GM23338 (cell line): ENCODE measurements around the gene PTPRN2.

Experiments
- CREB1 ChIP-seq: fragments of 250-450 bp; sonication (Bioruptor Pico); IDR thresholded peaks from 2 replicates; pipeline ENCODE4 v1.5.0; 2020; ENCODE audit warnings: low read depth, mild to moderate bottlenecking, moderate library complexity
- EZH2 ChIP-seq: fragments of 200-600 bp; sonication (generic); IDR thresholded peaks from one replicate; pipeline ENCODE4 v1.8.0; 2017; ENCODE audit warnings: antibody characterized with exemption, mild to moderate bottlenecking, low read depth; ENCODE audit not compliant: unreplicated experiment
- EZH2phosphoT487 ChIP-seq: fragments of 200-600 bp; sonication (generic); IDR thresholded peaks from one replicate; pipeline ENCODE4 v1.8.1; 2018; ENCODE audit warnings: antibody characterized with exemption; ENCODE audit not compliant: unreplicated experiment
- JUNB ChIP-seq: IDR thresholded peaks from one replicate; pipeline ENCODE4 v1.6.1; 2016; ENCODE audit warnings: antibody characterized with exemption; ENCODE audit not compliant: unreplicated experiment
- NANOG ChIP-seq: IDR thresholded peaks from 2 replicates; pipeline ENCODE4 v1.6.1; 2016; ENCODE audit warnings: antibody characterized with exemption, borderline replicate concordance
- POLR2AphosphoS5 ChIP-seq: IDR thresholded peaks from 2 replicates; pipeline ENCODE4 v1.6.1; 2016; ENCODE audit warnings: antibody characterized with exemption, low read depth
- STAT1 ChIP-seq: IDR thresholded peaks from one replicate; pipeline ENCODE4 v1.6.1; 2016; ENCODE audit warnings: antibody characterized with exemption; ENCODE audit not compliant: unreplicated experiment
- ZNF331 ChIP-seq: fragments of 250-450 bp; sonication (Bioruptor Pico); IDR thresholded peaks from 2 replicates; pipeline ENCODE4 v1.5.0; 2020; ENCODE audit warnings: low read depth, mild to moderate bottlenecking, moderate library complexity
- TF ChIP-seq, protein P1 (sequence below), 2 experiments: fragments of 200-600 bp in 1 of 2; sonication (generic) in 1 of 2; conservative IDR thresholded peaks; 2 replicates each; pipeline versions ENCODE4 v1.5.1 to v1.6.1; 2016 to 2017; ENCODE audit warnings: antibody characterized with exemption in 2 of 2, low read depth in 2 of 2, mild to moderate bottlenecking in 2 of 2, moderate library complexity in 1 of 2
- TF ChIP-seq, protein P2 (sequence below): IDR thresholded peaks from 2 replicates; pipeline ENCODE4 v1.6.1; 2016; ENCODE audit warnings: antibody characterized with exemption
- TF ChIP-seq, protein P3 (sequence below): IDR thresholded peaks from one replicate; pipeline ENCODE4 v1.6.1; 2018; ENCODE audit warnings: antibody characterized with exemption; ENCODE audit not compliant: unreplicated experiment
- TF ChIP-seq, protein P4 (sequence below): fragments of 250-450 bp; sonication (Bioruptor Pico); IDR thresholded peaks from 2 replicates; pipeline ENCODE4 v1.5.0; 2020; ENCODE audit warnings: mild to moderate bottlenecking, moderate library complexity

DNA sequence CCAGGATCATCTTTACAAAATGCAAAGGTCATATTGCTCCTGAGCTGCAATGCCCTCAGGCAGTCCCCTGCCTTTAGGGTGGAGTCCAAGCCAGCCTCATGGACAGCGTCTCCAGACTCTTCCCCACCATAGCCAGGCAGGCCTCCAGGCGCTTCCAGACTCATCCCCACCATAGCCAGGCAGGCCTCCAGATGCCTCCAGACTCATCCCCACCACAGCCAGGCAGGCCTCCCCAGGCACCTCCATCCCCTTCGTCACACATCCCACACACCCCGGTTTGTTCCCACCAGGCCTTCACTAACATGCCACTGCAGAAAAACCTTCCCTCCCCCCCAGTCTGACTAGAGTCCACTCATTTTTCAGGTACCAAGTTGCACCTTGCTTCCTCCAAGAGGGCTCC lies 70.1 kb downstream of the PTPRN2 start:
- TF ChIP-seq, protein P1, sequence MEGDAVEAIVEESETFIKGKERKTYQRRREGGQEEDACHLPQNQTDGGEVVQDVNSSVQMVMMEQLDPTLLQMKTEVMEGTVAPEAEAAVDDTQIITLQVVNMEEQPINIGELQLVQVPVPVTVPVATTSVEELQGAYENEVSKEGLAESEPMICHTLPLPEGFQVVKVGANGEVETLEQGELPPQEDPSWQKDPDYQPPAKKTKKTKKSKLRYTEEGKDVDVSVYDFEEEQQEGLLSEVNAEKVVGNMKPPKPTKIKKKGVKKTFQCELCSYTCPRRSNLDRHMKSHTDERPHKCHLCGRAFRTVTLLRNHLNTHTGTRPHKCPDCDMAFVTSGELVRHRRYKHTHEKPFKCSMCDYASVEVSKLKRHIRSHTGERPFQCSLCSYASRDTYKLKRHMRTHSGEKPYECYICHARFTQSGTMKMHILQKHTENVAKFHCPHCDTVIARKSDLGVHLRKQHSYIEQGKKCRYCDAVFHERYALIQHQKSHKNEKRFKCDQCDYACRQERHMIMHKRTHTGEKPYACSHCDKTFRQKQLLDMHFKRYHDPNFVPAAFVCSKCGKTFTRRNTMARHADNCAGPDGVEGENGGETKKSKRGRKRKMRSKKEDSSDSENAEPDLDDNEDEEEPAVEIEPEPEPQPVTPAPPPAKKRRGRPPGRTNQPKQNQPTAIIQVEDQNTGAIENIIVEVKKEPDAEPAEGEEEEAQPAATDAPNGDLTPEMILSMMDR (conservative IDR thresholded peaks at IDR 0.05; ENCODE audit: low read depth in 2 of 2), result no peak
- no peak for TF ChIP-seq POLR2AphosphoS5
- no peak for TF ChIP-seq JUNB
- TF ChIP-seq, protein P2, sequence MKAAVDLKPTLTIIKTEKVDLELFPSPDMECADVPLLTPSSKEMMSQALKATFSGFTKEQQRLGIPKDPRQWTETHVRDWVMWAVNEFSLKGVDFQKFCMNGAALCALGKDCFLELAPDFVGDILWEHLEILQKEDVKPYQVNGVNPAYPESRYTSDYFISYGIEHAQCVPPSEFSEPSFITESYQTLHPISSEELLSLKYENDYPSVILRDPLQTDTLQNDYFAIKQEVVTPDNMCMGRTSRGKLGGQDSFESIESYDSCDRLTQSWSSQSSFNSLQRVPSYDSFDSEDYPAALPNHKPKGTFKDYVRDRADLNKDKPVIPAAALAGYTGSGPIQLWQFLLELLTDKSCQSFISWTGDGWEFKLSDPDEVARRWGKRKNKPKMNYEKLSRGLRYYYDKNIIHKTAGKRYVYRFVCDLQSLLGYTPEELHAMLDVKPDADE, result no peak
- TF ChIP-seq EZH2, result no peak
- no peak for TF ChIP-seq NANOG
- TF ChIP-seq STAT1, result no peak
- no peak for TF ChIP-seq ZNF331 (CRISPR knock-in tag)
- no peak for TF ChIP-seq EZH2phosphoT487
- no peak for TF ChIP-seq CREB1 (CRISPR knock-in tag)
- TF ChIP-seq, protein P3, sequence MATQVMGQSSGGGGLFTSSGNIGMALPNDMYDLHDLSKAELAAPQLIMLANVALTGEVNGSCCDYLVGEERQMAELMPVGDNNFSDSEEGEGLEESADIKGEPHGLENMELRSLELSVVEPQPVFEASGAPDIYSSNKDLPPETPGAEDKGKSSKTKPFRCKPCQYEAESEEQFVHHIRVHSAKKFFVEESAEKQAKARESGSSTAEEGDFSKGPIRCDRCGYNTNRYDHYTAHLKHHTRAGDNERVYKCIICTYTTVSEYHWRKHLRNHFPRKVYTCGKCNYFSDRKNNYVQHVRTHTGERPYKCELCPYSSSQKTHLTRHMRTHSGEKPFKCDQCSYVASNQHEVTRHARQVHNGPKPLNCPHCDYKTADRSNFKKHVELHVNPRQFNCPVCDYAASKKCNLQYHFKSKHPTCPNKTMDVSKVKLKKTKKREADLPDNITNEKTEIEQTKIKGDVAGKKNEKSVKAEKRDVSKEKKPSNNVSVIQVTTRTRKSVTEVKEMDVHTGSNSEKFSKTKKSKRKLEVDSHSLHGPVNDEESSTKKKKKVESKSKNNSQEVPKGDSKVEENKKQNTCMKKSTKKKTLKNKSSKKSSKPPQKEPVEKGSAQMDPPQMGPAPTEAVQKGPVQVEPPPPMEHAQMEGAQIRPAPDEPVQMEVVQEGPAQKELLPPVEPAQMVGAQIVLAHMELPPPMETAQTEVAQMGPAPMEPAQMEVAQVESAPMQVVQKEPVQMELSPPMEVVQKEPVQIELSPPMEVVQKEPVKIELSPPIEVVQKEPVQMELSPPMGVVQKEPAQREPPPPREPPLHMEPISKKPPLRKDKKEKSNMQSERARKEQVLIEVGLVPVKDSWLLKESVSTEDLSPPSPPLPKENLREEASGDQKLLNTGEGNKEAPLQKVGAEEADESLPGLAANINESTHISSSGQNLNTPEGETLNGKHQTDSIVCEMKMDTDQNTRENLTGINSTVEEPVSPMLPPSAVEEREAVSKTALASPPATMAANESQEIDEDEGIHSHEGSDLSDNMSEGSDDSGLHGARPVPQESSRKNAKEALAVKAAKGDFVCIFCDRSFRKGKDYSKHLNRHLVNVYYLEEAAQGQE, result no peak
- TF ChIP-seq, protein P4, sequence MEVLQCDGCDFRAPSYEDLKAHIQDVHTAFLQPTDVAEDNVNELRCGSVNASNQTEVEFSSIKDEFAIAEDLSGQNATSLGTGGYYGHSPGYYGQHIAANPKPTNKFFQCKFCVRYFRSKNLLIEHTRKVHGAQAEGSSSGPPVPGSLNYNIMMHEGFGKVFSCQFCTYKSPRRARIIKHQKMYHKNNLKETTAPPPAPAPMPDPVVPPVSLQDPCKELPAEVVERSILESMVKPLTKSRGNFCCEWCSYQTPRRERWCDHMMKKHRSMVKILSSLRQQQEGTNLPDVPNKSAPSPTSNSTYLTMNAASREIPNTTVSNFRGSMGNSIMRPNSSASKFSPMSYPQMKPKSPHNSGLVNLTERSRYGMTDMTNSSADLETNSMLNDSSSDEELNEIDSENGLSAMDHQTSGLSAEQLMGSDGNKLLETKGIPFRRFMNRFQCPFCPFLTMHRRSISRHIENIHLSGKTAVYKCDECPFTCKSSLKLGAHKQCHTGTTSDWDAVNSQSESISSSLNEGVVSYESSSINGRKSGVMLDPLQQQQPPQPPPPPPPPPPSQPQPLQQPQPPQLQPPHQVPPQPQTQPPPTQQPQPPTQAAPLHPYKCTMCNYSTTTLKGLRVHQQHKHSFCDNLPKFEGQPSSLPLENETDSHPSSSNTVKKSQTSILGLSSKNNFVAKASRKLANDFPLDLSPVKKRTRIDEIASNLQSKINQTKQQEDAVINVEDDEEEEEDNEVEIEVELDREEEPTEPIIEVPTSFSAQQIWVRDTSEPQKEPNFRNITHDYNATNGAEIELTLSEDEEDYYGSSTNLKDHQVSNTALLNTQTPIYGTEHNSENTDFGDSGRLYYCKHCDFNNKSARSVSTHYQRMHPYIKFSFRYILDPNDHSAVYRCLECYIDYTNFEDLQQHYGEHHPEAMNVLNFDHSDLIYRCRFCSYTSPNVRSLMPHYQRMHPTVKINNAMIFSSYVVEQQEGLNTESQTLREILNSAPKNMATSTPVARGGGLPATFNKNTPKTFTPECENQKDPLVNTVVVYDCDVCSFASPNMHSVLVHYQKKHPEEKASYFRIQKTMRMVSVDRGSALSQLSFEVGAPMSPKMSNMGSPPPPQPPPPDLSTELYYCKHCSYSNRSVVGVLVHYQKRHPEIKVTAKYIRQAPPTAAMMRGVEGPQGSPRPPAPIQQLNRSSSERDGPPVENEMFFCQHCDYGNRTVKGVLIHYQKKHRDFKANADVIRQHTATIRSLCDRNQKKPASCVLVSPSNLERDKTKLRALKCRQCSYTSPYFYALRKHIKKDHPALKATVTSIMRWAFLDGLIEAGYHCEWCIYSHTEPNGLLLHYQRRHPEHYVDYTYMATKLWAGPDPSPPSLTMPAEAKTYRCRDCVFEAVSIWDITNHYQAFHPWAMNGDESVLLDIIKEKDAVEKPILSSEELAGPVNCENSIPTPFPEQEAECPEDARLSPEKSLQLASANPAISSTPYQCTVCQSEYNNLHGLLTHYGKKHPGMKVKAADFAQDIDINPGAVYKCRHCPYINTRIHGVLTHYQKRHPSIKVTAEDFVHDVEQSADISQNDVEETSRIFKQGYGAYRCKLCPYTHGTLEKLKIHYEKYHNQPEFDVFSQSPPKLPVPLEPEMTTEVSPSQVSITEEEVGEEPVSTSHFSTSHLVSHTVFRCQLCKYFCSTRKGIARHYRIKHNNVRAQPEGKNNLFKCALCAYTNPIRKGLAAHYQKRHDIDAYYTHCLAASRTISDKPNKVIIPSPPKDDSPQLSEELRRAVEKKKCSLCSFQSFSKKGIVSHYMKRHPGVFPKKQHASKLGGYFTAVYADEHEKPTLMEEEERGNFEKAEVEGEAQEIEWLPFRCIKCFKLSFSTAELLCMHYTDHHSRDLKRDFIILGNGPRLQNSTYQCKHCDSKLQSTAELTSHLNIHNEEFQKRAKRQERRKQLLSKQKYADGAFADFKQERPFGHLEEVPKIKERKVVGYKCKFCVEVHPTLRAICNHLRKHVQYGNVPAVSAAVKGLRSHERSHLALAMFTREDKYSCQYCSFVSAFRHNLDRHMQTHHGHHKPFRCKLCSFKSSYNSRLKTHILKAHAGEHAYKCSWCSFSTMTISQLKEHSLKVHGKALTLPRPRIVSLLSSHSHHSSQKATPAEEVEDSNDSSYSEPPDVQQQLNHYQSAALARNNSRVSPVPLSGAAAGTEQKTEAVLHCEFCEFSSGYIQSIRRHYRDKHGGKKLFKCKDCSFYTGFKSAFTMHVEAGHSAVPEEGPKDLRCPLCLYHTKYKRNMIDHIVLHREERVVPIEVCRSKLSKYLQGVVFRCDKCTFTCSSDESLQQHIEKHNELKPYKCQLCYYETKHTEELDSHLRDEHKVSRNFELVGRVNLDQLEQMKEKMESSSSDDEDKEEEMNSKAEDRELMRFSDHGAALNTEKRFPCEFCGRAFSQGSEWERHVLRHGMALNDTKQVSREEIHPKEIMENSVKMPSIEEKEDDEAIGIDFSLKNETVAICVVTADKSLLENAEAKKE, result no peak
